Measurements from ENCODE around the gene TLR2. TPM values are rescaled to one million over a fixed set of nuclear protein-coding genes. Genes with fewer than 3 reads are reported as not detected.

The TLR2 gene, protein sequence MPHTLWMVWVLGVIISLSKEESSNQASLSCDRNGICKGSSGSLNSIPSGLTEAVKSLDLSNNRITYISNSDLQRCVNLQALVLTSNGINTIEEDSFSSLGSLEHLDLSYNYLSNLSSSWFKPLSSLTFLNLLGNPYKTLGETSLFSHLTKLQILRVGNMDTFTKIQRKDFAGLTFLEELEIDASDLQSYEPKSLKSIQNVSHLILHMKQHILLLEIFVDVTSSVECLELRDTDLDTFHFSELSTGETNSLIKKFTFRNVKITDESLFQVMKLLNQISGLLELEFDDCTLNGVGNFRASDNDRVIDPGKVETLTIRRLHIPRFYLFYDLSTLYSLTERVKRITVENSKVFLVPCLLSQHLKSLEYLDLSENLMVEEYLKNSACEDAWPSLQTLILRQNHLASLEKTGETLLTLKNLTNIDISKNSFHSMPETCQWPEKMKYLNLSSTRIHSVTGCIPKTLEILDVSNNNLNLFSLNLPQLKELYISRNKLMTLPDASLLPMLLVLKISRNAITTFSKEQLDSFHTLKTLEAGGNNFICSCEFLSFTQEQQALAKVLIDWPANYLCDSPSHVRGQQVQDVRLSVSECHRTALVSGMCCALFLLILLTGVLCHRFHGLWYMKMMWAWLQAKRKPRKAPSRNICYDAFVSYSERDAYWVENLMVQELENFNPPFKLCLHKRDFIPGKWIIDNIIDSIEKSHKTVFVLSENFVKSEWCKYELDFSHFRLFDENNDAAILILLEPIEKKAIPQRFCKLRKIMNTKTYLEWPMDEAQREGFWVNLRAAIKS
- total RNA-seq: 0.22 and 0.29 TPM in 2 replicates

DNA sequence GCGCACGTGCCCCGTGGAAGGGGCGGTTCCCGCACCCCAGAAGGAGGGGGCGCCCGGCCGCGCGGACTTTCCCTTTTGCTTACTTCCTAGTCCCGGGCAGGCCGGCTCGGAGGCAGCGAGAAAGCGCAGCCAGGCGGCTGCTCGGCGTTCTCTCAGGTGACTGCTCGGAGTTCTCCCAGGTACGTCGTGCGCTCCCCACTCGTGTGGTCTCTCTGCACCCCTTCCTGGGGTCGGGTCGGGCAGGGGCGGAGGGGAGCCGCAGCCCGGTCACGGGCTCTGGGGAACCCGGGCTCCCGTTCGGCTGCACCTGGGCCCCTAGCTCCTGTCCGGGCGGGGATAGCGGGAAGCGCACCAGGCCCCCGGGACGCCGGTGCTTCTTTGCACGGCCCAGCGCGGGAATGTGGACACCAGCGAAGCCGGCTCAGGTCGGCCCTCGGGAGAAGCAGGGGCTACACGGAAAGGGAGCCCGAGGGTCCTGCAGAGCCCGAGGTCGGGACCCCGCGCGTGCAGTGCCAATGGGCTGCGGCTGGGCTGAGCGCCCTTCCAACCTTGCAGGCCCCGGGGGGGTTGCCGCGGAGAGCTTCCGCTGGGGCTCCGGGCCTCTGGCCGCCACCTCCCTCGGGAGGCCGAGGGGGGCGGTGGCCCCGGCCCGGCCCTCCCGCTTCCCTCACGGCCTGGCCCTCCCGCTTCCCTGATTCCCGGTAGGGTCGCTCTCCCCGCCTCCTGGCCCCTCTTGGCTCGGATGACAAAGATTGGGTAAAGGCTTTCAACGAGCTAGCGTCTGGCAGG, at the start of gene TLR2:
TSS of gene TLR2 (plus strand) at position 99 of the 789 bp plus-strand sequence. CDS start 18,628 bp downstream, outside the sequence.

Other genes starting within 250 kb of the TLR2 start
- gene TMEM131L, start 217.9 kb upstream of the TLR2 start, total RNA-seq: 4.4 and 12.7 TPM in 2 replicates
- not detected in 2 replicates for gene RNF175, start 75.7 kb downstream of the TLR2 start, total RNA-seq
- gene SFRP2, start 104.8 kb downstream of the TLR2 start, total RNA-seq: 1.4 TPM in 1 of 2 replicates, not detected in the other